HG03565 (cell line): ENCODE data around the gene EML6.

Source experiments
- ATAC-seq: cut with Tn5 transposase; IDR thresholded peaks from one replicate; pipeline ENCODE4 v1.9.1; 2021; ENCODE audit warnings: mild to moderate bottlenecking, moderate library complexity; ENCODE audit not compliant: unreplicated experiment

EML6 gene

DNA sequence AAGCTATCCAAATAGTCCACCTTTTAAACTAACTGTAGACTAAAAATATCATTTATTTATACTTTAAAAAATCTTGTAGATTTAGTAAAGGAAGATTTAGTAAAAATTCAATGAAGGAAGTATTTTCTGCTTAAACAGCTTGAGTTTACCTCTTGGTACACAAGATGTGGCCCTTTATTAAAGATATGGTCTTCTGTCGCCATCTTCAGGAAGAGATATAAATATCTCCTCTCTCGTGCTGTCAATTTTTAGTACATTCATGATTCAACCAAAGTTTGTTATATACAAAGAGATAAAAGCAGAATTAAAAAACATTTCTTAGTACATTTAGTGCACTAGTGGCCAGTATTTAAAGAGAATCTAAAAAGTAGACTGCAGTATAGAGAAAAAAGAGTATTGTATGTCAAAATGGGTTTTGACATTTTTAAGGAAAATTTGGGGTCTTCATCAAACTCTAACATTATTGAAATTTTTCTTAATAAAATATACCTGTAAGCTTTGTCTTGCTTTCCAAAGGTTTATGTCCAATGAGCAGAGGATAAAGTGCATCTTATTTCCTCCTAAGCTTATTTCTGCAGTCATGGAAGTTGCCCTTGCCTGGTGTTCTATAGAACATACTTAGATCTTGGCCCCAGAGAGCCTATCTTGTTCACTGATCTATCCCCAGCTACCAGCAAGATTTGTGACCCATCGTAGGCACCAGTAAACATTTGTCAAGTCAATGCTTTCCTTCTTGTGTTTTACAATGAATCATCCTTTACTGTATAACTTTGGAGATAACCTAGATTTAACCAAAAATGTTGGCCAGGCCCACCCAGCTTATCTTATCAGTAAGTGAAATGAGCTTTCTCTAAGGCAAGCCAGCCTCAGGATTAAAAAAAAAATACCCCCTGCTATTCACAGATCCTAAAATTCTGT is 18.5 kb upstream of the EML6 start:
- ATAC-seq: no peak

- no peak for ATAC-seq
These were observed 16.8 kb upstream of the EML6 start for GRCh38 chr2:54706622-54707021.

DNA sequence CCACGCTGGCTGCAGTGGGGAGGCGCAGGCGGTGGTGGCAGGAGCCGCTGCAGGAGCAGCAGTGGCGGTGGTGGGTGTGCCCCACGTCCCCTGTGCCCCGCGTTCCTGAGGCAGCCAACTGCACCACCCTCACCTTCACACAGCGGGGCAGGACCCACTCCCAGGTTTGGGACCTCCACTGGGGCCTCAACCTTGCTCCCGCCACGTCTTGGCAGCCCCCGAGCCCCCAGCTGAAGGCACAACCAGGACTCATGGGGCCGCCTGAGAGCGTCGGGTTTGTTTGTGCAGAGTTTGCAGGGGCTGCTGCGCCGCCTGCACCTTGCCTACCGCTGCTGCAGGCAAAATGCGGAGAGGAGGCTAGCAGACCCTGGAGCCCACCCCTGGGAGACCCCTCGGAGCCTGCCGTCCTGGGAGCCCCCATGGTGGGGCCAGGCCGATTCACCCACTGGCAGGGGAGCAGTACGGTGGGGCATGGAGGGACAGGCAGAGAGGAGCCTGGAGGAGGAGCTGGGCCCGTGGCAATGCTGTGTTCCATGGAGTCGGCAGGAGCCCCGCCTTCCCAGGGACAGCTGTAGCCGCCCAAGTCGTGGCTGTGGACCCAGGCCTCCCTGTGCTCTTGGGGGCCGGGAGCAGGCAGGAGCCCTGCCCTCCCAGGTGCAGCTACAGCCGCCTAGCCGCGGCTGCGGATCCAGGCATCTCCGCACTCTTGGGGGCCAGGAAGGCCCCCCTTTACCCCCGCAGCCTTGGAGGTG is 14.7 kb upstream of the EML6 start:
- no peak for ATAC-seq

DNA sequence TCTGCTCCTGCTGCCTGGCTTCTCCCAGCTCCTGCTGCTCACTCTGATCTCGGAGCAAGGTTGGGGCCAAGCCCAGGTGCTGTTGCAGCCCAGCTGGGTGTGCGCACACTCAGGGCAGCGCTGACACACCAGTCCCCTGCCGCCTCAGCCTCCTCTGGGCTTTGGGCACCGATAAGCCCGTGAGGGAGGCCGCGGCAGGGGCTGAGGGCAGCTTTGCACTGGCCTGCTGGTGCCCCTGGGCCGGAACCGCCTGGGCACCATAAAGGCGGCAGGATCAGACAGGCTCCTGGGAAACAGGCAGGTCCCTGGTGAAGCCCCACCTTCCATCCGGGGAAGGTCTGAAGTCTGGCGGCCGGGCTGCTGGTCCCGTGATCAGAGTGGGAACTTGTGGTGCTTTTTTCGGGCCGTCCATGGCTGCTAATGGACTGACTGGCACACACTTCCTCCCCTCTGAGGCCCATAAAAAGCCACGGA is 14.1 kb upstream of the EML6 start:
- ATAC-seq: no peak

GRCh38 chr2:54710216-54710615 is 13.2 kb upstream of the EML6 start:
- no peak for ATAC-seq

- ATAC-seq: no peak
These were observed 10.9 kb upstream of the EML6 start for GRCh38 chr2:54712516-54712915.

- no peak for ATAC-seq
These were observed 8.5 kb upstream of the EML6 start for GRCh38 chr2:54714996-54715395.

GRCh38 chr2:54716375-54716774 is 7.1 kb upstream of the EML6 start:
- no peak for ATAC-seq

- ATAC-seq: no peak
These were observed 2.9 kb upstream of the EML6 start for GRCh38 chr2:54720563-54720962.

DNA sequence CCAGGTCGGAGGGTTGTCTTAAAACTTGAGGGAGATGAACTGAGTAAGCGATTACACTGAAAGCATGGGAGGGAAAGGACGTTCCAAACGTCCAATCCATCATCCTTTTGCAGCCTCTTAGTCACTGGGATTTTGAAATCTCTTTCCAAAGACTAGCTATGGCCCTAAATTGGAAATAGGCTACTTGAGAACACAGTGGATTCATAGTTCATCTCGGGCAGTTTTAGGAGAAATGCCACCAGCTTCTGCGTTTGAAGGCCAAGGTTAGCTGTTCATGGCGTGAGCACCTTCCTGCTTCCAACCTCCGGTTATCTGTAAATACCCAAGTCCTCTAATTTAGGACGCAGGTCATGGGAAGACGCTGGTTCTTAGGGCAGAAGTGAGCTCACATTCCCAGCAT is 821 bp upstream of the EML6 start:
- ATAC-seq: no peak

DNA sequence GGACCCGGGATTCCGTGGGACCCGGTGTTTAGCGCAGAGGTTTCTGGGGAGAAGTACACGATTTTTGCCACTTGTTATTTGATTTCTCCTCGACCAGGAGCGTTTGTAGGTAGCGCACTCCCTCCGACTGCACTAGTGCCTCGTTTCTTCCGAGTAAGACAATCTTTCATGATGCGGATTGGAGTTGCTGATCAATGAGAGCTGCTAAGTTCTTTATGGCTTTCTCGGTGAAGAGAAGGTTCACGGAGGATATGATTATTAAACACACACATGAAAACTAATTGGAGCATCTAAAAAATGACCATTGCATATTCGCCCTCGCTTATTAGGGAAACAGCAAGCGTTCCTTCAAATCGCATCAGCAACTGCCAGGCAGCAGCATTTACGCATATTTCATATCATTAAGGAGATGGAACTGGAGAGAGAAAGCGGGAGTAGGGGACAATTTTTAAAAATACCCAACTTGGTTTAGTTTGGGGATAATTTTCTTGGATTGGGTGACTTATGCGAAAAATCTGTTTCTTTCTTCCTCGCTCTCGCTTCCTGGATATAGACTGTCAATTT is 616 bp downstream of the EML6 start:
- no peak for ATAC-seq

- no peak for ATAC-seq
These were observed 1.3 kb downstream of the EML6 start for GRCh38 chr2:54724560-54725342.

DNA sequence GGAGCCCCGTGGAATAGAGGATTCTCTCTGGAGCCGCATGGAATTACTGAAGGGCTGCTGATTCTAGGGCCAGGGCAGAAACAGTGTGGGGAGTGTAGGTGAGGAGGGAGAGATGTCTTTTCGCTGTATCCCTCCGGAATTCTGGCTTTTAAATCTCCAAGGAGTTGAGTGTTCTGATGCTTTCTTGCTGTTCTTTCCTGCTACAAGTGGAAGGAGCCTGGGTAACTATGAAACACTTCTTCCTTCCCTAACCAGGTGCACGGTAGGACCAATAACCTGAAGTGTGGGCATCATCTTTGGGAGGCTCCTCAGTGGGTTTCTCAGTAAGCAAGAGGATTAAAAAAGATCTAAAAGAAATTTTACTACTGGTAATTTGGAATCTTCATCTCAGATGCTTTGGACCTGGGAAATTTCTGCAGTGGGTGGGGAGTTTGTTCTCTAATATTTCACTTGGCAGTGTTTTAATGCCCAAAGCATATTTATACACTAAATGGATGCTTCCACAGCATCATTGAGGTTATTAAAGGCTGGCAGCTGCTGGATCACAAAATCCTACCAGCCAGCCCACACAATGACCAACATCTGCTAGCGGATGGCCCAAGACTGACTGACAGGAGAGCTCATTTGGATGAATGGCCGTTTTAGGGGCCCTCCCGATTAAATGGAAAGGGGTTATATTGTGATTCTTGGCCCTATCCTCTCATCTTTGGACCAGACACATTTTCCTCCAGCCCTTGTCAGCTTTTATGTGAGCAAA is 2.1 kb downstream of the EML6 start:
- no peak for ATAC-seq

- no peak for ATAC-seq
These were observed 3.0 kb downstream of the EML6 start for GRCh38 chr2:54726431-54726830.

DNA sequence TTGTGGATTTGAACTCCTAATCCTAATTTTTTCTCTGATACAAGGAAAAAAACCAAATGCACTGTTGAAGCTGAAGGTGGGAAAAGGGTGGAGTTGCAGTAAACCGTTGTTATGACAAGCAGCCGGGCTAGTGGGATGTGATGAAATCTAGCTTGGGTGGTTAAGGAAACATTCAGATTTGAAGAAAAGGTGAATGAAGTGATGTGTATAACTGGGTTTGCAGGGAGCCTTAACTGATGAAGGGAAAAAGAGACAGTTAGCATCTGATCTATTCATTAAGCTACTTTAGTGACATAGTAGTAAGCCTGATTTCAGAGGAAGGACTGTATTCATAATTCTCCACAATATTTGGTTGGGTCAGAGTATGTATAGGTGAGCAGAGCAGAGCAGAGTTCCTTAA is 3.5 kb downstream of the EML6 start:
- no peak for ATAC-seq

- no peak for ATAC-seq
These were observed 5.2 kb downstream of the EML6 start for GRCh38 chr2:54728669-54729120.

GRCh38 chr2:54735636-54736035 is 12.2 kb downstream of the EML6 start:
- ATAC-seq: no peak

- ATAC-seq: no peak
These were observed 14.8 kb downstream of the EML6 start for GRCh38 chr2:54738281-54738680.

- ATAC-seq: no peak
These were observed 16.9 kb downstream of the EML6 start for GRCh38 chr2:54740333-54740732.

DNA sequence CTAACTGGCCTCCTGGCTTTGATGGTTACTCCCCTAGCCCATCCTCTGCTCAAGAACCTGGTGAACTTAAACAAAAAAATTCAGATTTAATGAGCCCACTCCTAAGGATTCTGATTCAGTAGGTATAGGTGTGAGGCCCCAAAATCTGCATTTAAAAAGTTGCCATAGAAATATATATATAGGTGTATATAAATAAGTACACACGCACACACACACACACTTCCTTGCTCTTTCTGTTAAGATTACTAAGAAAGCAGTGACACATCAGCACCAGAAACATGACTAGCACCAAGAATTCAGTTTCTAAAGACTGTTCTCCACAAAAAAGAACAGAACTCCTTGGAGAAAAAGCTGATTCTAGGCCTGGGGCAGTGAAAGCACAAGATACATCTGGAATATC is 17.8 kb downstream of the EML6 start:
- no peak for ATAC-seq
